C4-2B (cell line): ENCODE results near the gene GRM3.

Experiments
- H3K27ac ChIP-seq: fragments of 450-650 bp; 2 replicates; pipeline ENCODE4 v1.5.1; 2017
- ZFX ChIP-seq: fragments of 450-650 bp; IDR thresholded peaks from 2 replicates; pipeline ENCODE4 v1.6.1; 2017
- TF ChIP-seq, protein P1 (sequence below): fragments of 450-650 bp; conservative IDR thresholded peaks from 2 replicates; pipeline ENCODE4 v1.5.1; 2017; ENCODE audit warnings: mild to moderate bottlenecking

Gene GRM3

DNA sequence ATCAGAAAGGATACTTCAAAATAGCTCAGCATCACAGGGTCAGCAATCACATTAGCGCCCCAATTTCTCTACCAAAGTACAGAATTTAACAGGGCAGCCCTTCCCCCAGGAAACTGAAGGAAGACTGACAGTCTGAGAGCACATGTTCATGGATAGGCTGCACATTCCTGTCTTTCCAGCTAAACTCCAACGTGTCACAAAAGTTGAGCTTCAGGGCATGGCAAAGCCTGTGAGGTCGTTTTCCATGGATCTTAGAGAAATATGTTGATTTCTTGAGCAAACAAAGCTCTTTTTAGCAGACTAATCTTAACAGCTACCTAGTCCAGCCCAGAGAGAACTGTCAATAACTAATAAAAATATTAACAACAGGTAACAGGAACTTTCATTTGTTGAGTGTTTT lies 207.9 kb downstream of the GRM3 start:
- H3K27ac ChIP-seq = no peak overlapping the region
- no peak for TF ChIP-seq ZFX
- TF ChIP-seq, protein P1, sequence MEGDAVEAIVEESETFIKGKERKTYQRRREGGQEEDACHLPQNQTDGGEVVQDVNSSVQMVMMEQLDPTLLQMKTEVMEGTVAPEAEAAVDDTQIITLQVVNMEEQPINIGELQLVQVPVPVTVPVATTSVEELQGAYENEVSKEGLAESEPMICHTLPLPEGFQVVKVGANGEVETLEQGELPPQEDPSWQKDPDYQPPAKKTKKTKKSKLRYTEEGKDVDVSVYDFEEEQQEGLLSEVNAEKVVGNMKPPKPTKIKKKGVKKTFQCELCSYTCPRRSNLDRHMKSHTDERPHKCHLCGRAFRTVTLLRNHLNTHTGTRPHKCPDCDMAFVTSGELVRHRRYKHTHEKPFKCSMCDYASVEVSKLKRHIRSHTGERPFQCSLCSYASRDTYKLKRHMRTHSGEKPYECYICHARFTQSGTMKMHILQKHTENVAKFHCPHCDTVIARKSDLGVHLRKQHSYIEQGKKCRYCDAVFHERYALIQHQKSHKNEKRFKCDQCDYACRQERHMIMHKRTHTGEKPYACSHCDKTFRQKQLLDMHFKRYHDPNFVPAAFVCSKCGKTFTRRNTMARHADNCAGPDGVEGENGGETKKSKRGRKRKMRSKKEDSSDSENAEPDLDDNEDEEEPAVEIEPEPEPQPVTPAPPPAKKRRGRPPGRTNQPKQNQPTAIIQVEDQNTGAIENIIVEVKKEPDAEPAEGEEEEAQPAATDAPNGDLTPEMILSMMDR = no peak

DNA sequence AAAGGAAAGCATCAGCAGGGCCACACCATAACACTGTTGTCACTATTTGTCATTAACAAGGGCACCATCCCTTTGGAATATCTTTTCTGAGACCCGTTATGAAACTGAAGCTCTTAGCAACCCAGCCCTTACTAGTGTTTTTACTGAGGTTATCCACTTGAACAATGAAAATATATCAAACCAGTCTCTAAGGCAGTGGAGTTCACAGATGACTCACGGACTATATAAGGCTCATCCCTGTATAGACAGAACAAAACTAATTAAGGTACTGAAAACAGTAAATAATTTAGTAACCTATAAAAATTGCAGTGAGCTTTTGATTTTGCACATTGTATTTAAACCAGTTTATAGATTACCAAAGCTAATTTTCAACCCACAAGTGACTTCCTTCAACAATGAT lies 219.7 kb downstream of the GRM3 start:
- no peak overlapping the region for H3K27ac ChIP-seq
- no peak for TF ChIP-seq ZFX

DNA sequence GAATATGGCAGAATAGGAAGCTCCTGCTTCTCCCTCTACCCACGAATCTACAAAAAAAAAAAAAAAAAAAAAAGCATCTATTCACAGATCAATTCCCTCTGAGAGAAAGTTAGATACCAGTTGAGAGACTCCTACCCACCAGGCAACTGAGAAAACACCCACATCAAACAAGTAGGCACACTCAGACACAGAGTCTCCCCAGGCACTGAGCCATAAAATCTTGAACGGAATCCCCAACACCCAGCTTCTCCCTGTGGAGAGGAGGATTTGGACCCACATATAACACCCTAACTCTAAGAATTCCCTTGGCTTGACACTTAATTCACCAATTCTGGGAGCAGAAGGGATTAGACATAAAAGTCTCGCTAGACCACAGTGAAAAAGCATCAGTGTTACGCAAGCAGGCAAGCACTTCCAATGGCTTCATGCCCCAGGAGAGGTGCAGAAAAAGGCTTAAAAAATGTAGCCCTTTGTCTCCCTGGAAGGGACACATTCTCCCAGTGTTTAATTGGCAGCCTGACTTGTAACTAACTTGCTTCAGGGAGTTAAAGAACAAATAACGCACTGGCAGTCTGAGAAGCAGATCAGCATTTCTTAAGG lies 223.6 kb downstream of the GRM3 start:
- TF ChIP-seq, protein P1 = no peak
- TF ChIP-seq ZFX = 0 out of 2 replicates have a peak, but pooled peaks have one; percentile 8
- H3K27ac ChIP-seq = no peak overlapping the region; the same call in 1 of the 2 replicates

DNA sequence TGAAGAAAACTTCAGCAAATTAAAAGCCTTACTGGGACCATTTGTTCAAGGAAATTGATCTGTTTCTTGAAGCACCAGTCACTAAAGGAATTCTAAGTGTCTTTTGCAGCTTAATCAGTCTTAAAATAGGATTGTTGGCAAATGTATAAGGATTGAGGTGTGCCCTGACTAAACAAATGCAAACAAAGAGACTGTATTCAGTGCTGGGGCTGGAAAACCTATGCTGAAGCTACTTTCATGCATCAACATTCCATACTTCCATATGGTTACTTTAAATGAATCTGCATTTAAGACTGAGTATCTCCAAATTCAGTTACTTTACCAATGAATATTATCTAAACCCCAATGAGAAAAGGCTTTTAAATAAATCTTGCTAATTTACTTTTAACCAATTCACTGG lies 232.4 kb downstream of the GRM3 start:
- TF ChIP-seq, protein P1 = no peak
- no peak for TF ChIP-seq ZFX
- no peak overlapping the region for H3K27ac ChIP-seq

DNA sequence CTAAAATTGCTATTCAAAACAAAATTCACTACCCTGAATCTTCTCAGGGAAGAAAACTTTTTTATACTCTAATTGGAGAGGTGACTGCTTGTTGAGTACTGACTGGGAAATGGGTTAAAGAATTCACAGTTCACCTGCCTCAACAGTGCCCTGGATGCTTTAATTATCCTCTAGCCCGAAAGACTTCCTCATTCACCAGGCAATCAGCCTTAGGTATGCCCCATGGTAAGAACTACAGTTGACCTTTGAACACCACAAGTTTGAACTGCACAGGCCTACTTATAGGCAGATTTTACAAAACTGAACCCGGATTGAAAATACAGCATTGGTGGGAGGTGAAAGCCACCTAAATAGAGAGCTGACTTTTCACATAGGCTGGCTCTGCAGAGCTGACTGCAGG lies 240.4 kb downstream of the GRM3 start:
- TF ChIP-seq, protein P1 = no peak
- TF ChIP-seq ZFX = no peak
- no peak overlapping the region for H3K27ac ChIP-seq

DNA sequence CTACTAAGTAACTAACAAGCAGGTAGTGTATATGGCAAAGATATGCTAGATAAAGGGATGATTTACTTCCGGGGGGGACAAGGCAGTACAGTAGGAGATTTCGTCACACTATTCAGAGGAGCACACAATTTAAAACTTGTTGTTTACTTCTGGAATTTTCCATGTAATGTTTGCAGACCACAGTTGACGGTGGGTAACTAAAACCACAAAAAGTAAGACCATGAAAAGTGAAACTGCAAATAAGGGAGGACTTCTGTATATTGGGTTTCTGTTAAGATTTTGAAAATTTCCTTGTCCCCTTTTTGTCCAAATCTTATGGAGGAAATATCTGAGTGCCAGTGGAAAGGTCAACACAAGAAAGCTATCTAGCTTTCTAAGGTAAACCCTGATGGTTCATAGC lies 245.8 kb downstream of the GRM3 start:
- no peak overlapping the region for H3K27ac ChIP-seq
- TF ChIP-seq ZFX = no peak
- TF ChIP-seq, protein P1 = no peak

DNA sequence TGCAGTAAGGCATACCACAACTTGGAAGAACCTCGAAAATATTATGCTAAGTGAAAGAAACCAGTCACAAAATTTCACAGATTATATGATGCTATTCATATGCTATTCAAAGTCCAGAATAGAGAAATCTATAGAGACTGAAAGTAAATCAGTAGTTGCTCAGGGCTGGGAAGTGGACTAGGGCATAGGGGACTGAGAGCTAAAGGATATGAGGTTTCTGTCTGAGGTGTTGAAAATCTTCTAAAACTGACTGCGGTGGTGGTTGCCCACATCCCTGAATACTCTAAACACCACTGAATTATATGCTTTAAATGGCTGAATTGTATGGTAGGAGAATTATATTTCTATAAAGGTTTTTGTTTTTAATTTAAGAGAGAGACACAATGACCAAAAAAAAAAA lies 254.5 kb downstream of the GRM3 start:
- TF ChIP-seq ZFX = no peak
- TF ChIP-seq, protein P1 = no peak
- no peak overlapping the region for H3K27ac ChIP-seq

DNA sequence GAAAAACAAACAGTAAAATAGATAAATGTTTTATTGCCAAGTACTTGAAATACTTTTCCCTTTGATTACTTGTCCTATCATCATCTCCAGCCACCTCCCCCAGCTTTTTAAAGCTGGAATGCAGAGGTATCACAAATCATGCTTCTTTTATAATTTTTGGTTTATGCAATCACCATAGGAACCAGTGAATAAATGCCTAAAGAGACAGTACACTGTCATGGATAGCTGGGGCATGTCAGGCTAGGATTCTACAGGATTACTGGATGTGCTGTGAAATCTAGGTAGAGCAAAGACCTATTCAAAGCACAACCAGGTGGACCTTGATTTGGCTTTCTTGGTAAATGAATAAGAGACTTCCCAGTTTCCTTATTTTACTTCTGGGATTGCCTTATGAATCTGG lies 257.2 kb downstream of the GRM3 start:
- TF ChIP-seq, protein P1 = no peak
- TF ChIP-seq ZFX = no peak
- H3K27ac ChIP-seq = no peak overlapping the region
